Mucosa of rectum (tissue), 2 donors: ENCODE data around the gene BCAR3.
"Not testable (repeated sequence)": the region's sequence is repeated elsewhere in the genome, so short reads cannot be mapped to it uniquely, and the experiment has no call there.

Source experiments
- H3K27ac ChIP-seq, 2 donors: one replicate each; pipeline ENCODE4 v1.7.0; 2013; ENCODE audit warnings: inconsistent platforms in 2 of 2, low read depth in 2 of 2, low read length in 2 of 2
- H3K27me3 ChIP-seq, 2 donors: one replicate each; pipeline ENCODE4 v1.7.0; 2013; ENCODE audit warnings: low read length in 2 of 2; ENCODE audit not compliant: control insufficient read depth in 2 of 2, insufficient read depth in 2 of 2
- H3K36me3 ChIP-seq, 2 donors: one replicate each; pipeline ENCODE4 v1.7.0; 2013; ENCODE audit warnings: low read length in 2 of 2; ENCODE audit not compliant: control insufficient read depth in 2 of 2, insufficient read depth in 2 of 2
- H3K4me1 ChIP-seq, 2 donors: one replicate each; pipeline ENCODE4 v1.7.0; 2013; ENCODE audit warnings: low read length in 2 of 2, mild to moderate bottlenecking in 1 of 2; ENCODE audit not compliant: control insufficient read depth in 2 of 2, insufficient read depth in 2 of 2
- H3K4me3 ChIP-seq, 2 donors: one replicate each; pipeline ENCODE4 v1.7.0; 2013; ENCODE audit warnings: low read length in 2 of 2
- H3K9ac ChIP-seq, 2 donors: one replicate each; pipeline ENCODE4 v1.7.0; 2013; ENCODE audit warnings: low read length in 2 of 2, low read depth in 1 of 2, mild to moderate bottlenecking in 1 of 2
- H3K9me3 ChIP-seq, 2 donors: one replicate each; pipeline ENCODE4 v1.7.0; 2013; ENCODE audit warnings: low read length in 2 of 2; ENCODE audit not compliant: control insufficient read depth in 2 of 2
- donor health status: healthy.
- donor health status: Normal muscosa, but diverticular disease.

Gene BCAR3

DNA sequence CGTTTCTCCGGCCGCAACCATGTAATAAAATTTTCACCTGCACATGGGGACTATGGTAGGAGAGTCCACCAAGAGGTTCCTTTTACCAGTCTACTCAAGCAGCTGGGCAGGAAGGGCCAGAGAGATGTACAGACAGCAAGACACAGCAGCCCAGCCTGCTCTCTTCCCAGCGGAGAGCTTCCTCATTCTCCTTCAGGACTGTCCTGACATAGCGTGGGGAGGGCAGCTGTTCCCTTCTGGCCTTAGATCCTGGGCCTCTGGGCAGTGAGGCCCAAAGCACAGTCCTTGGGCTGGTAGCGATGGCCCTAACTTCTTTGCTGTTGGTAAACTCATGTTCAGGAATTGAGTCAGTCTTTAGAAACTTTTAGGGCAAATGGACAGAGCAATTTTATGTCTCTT, 89.1 kb downstream of the BCAR3 start:
- H3K9ac ChIP-seq: peak overlapping the region; percentile 56 to 82
- peak overlapping the region; percentile 70 to 71 for H3K4me3 ChIP-seq

DNA sequence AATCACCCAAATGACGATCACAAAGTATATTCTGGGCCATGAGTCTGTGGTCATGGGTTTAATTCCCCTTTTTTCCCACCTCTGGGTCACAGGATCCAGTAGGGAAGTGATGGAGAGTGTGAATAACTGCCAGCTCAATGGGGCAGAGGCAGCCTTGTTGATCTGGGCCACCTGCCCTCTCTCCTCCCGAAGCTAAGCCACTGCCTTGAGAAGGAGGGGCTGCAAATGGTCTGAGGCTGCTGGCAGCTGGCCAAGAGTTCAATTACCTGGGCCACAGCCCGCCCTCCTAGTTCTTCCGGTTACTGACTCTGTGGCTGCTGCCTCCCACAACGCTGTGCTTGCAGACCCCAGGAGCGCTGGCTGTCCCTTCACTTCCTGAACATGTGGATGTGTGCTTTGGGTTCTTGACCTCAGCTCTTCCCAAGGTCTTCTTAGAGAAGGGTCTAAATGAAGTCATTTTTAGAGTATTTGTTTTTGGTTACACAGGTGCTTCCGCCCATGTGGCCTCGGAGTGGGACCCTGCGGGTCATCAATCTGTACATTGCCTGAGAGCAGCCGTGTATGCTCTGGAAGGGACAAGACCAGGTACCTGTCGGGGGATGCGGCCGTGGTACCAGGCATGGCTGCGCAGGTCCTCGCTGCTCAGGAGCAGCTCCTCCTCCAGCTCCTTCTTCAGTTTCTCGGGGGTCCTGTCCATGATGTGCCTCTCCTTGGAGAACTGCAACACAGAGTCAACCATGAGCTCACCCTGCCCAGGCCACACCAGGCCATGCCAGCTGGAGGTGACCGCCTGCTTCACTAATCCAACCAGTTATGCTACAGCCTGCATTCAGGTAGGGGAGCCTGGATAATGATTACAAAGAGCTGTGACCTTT, 89.7 kb downstream of the BCAR3 start:
- peak overlapping the region; percentile 70 to 71 for H3K4me3 ChIP-seq
- H3K4me1 ChIP-seq: peaks cover 8 to 35% of the 10 kb centered on the region in 2 donors
- H3K27me3 ChIP-seq: no peaks in the 10 kb centered on the region
- no peaks in the 10 kb centered on the region for H3K9me3 ChIP-seq
- H3K27ac ChIP-seq: peak overlapping the region; percentile 94 to 97
- peaks cover 0 to 11% of the 10 kb centered on the region in 2 donors for H3K36me3 ChIP-seq
- H3K9ac ChIP-seq: peak overlapping the region; percentile 66 to 82

More for the DNA sequence above, 89.1 kb downstream of the BCAR3 start:
- no peaks in the 10 kb centered on the region for H3K27me3 ChIP-seq
- peak overlapping the region; percentile 94 to 97 for H3K27ac ChIP-seq
- H3K4me1 ChIP-seq: peaks cover 8 to 35% of the 10 kb centered on the region in 2 donors
- H3K36me3 ChIP-seq: peaks cover 0 to 14% of the 10 kb centered on the region in 2 donors
- no peaks in the 10 kb centered on the region for H3K9me3 ChIP-seq

DNA sequence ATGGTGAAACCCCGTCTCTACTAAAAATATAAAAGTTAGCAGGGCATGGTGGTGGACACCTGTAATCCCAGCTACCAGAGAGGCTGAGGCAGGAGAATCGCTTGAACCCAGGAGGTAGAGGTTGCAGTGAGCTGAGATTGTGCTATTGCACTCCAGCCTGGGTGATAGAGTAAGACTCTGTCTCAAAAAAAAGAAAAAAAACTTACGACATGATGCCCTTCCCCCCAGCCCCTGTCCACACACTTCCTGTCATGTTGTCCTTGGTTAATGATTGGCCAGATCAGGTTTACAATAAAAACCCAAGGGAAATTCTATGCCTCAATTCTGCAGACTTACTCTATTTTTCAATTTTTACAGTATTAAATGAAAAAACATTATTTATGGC, 90.4 kb downstream of the BCAR3 start:
- Histone ChIP-seq H3K4me1 (peaks cover 8 to 35% of the 10 kb centered on the region in 2 donors), H3K27ac (peak overlapping the region; percentile 94 to 97), H3K4me3 (peak overlapping the region; percentile 70 to 71)
- not testable (repeated sequence) for H3K27me3 ChIP-seq, H3K9me3 ChIP-seq, H3K36me3 ChIP-seq, H3K9ac ChIP-seq

DNA sequence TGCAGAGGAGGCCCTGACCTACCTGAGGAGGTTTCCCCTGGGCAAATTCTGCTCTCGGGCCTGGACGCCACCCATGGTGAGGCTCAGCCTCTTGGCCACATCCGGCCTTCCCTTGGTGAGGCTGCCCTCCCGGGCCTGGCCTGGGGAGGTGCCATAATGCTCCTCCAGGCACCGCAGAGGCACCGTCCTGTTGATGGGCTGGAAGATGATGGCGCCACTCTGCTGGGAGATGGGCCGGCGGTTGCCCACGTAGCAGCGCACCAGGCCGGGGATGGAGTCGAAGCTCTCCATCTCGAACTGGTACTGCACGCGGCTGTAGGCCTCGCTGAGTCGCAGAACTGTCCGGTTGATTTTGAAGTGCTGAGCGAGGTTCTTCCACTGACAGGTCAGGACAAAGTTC, 92.7 kb downstream of the BCAR3 start:
- H3K36me3 ChIP-seq: peaks cover 0 to 7% of the 10 kb centered on the region in 2 donors
- H3K27ac ChIP-seq: no peak overlapping the region
- H3K9me3 ChIP-seq: no peaks in the 10 kb centered on the region
- H3K4me1 ChIP-seq: peaks cover 11 to 41% of the 10 kb centered on the region in 2 donors
- H3K9ac ChIP-seq: no peak overlapping the region
- H3K27me3 ChIP-seq: no peaks in the 10 kb centered on the region
- no peak overlapping the region for H3K4me3 ChIP-seq

DNA sequence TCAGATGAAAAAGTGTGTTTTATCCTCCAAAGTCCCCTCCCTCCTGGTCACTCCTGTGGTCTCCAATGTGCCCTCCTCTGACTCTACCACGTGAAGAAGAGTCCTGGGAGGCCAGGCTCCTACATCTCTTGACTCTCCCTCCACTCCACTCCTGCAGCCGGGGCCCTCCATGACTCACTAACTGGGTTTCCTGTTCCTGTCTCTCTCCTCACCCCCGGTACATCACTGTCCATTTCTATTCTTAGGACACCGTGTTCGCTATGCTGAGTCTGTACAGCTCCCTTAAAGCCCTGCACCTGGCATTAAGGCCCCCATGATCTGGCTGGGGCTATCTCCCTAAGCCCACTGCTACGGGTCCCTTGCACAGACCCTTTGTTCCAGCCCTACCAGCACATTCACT, 93.4 kb downstream of the BCAR3 start:
- H3K27me3 ChIP-seq: no peaks in the 10 kb centered on the region
- H3K4me3 ChIP-seq: no peak overlapping the region
- peaks cover 4 to 7% of the 10 kb centered on the region in 2 donors for H3K36me3 ChIP-seq
- no peak overlapping the region for H3K9ac ChIP-seq
- H3K9me3 ChIP-seq: no peaks in the 10 kb centered on the region
- no peak overlapping the region for H3K27ac ChIP-seq
- peaks cover 17 to 40% of the 10 kb centered on the region in 2 donors for H3K4me1 ChIP-seq

DNA sequence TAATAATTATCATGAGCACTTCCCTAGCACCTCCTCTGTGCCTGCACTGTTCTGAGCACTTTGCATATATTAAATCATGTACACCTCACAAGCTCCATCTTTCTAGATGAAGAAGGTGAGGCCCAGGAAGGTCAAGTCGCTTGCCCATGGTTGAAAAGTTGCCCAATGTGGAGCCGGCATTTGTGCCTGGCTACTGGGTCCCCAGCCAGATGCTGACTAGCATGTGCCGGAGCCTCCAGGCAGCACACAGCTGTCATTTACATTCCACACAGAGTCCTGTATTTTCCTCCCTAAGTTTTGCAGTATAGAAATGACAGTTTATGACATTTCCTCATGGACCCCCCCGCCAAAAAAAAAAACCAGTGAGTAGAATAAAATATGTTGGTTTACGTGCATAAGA, 94.3 kb downstream of the BCAR3 start:
- H3K36me3 ChIP-seq: peaks cover 6 to 11% of the 10 kb centered on the region in 2 donors

DNA sequence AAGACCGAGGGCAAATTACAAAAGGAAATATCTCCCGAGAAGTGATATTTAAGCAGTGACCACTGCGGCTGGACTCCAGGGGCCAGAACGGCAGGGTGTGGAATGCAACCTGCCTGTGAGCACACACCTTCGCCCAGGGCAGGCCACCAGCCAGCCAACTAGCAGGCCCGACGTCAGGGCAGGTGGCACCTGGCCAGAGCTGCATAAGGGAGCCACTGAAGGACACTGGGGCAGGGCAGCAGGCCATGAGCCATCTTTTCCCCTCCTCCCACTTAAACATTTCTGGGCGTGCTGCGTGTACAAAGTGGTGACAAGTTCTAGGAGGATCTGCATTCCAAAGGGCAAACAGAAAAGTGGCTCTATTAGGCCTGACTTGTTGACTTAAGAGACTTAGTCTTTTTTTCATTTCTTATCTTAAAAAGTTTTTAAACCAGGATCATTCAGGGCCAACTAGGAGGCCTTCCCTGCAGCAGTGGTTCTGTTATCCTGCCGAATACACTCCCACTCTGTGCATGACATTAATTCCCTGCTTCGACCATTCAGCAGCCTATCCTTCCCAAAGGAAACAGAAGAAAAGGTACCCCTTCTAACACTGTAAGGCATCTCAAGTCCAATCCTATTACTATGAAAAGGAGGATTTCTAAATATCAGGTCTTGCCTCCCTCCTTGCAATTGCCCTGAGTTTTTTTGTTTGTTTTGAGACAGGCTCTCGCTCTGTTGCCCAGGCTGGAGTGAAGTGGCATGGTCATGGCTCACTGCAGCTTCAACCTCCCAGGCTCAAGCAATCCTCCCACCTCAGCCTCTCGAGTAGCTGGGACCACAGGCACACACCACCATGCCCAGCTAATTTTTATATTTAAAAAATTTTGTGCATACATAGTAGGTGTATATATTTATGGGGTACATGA, 96.3 kb downstream of the BCAR3 start:
- peak overlapping the region; percentile 88 to 92 for H3K9ac ChIP-seq
- peak overlapping the region; percentile 88 to 98 for H3K27ac ChIP-seq
- H3K27me3 ChIP-seq: no peaks in the 10 kb centered on the region
- H3K9me3 ChIP-seq: no peaks in the 10 kb centered on the region
- H3K4me3 ChIP-seq: peak overlapping the region; percentile 80 to 85
- peaks cover 20 to 33% of the 10 kb centered on the region in 2 donors for H3K4me1 ChIP-seq
- H3K36me3 ChIP-seq: peaks cover 9 to 14% of the 10 kb centered on the region in 2 donors

More for the DNA sequence above, 94.3 kb downstream of the BCAR3 start:
- Histone ChIP-seq H3K27me3 (no peaks in the 10 kb centered on the region), H3K9ac (no peak overlapping the region), H3K27ac (no peak overlapping the region), H3K9me3 (no peaks in the 10 kb centered on the region), H3K4me3 (no peak overlapping the region), H3K4me1 (peaks cover 19 to 39% of the 10 kb centered on the region in 2 donors)

DNA sequence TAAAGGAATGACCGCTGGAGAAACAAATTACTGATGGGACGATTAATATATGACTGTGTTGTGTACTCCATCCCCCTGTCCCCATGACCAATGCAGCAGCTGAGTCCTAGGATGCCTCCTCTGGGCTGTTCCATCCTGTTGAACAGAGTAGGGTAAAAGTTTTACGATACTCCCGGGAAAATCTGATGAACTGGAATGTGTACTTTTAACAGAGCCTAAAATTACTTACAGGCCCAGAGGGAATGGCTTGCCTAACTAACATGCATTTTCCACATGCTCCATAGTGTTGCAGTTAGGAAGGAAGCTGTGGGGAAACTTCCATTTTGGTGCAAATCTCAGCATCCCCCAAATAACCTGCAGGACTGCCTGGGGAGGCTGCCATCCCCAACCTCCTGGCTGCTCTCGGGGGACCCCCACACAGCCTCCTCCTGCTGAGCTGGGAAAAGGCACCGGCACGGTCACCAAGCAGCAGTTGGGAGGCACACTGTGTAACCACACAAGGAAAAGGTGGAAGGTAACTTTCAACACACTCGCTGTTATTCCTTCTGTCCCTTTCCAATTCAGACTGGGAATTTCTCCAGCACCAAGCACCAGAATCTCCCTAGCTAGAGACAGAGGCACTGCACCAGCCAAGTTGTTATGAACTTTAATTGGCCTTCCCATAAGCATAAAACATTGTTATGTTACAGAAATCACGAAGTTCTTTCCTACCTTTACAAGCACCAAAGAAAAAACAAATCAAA, 97.2 kb downstream of the BCAR3 start:
- Histone ChIP-seq H3K9ac (peak overlapping the region; percentile 88 to 92), H3K4me1 (peaks cover 28 to 41% of the 10 kb centered on the region in 2 donors), H3K9me3 (no peaks in the 10 kb centered on the region), H3K4me3 (peak overlapping the region; percentile 80 to 85), H3K27me3 (no peaks in the 10 kb centered on the region), H3K27ac (peak overlapping the region; percentile 88 to 98), H3K36me3 (peaks cover 9 to 19% of the 10 kb centered on the region in 2 donors)

DNA sequence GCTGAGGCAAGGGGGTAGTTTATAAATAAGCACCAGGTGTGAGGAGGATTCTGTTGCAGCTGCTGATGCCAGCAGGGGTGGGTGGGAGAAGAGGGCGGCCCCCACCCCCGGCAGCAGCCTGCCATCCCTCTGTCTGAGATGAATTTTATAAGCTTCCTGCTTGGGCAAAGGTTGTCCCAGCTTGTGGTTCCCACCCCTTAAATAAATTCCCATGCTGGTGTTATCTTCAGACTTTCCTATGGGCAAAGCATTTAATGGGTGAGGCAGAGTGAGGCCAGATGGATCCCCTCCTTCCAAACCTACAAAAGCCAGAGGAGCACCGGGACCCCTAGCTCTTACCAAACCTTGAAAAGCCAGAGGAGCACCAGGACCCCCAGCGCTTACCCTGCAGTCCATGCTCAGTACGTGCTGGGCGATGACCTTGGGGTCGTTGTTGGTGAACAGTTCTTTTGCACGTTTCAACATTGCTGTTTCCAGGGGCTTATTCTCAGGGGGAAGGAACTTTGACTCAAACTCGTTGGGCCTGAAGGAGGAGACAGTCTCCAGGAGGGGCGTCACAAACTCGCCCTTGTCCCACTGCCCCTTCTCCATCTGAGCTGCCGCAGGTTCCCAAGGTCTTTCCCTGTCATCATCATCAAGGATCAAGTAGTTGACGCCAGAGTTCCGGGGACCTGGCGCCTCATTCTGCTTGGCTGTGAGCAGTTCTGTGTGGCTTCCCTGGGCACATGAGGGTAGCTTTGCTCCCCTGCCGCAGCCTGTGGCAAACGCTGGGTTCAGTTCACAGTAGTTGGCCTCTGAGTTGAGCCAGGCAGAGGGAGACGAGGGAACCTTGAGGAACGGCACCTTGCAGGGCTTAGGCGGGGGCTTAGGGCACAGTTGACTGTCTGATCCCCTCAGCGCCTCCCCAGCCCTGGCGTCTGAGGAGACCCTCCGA, 99.5 kb downstream of the BCAR3 start:
- Histone ChIP-seq H3K27ac (peak overlapping the region; percentile 88 to 98), H3K4me3 (peak overlapping the region; percentile 80 to 85), H3K4me1 (peaks cover 40 to 60% of the 10 kb centered on the region in 2 donors), H3K9me3 (no peaks in the 10 kb centered on the region), H3K27me3 (no peaks in the 10 kb centered on the region), H3K36me3 (peaks cover 10 to 20% of the 10 kb centered on the region in 2 donors), H3K9ac (peak overlapping the region; percentile 88 to 92)
